ENCODE data around the gene PORCN.

GRCh38 chrX:48460606-48461005 lies 48.2 kb upstream of the PORCN start:
- TF ChIP-seq, protein P1, sequence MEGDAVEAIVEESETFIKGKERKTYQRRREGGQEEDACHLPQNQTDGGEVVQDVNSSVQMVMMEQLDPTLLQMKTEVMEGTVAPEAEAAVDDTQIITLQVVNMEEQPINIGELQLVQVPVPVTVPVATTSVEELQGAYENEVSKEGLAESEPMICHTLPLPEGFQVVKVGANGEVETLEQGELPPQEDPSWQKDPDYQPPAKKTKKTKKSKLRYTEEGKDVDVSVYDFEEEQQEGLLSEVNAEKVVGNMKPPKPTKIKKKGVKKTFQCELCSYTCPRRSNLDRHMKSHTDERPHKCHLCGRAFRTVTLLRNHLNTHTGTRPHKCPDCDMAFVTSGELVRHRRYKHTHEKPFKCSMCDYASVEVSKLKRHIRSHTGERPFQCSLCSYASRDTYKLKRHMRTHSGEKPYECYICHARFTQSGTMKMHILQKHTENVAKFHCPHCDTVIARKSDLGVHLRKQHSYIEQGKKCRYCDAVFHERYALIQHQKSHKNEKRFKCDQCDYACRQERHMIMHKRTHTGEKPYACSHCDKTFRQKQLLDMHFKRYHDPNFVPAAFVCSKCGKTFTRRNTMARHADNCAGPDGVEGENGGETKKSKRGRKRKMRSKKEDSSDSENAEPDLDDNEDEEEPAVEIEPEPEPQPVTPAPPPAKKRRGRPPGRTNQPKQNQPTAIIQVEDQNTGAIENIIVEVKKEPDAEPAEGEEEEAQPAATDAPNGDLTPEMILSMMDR (IDR thresholded peaks at IDR 0.05) = no peak
- TF ChIP-seq POLR2A (IDR thresholded peaks at IDR 0.05) = no peak
- no peak for TF ChIP-seq POLR2AphosphoS5 (IDR thresholded peaks at IDR 0.05)
- TF ChIP-seq EP300 (IDR thresholded peaks at IDR 0.05) = no peak

Data from sigmoid colon (tissue), 4 donors.